Mesodermal cell (in vitro differentiated cells): ENCODE measurements around the gene STIM1.
"Not testable (repeated sequence)": the region's sequence is repeated elsewhere in the genome, so short reads cannot be mapped to it uniquely, and the experiment has no call there.

ENCODE experiments used
- H3K27ac ChIP-seq: 2 replicates; pipeline ENCODE4 v1.7.0; 2013; ENCODE audit warnings: mild to moderate bottlenecking, low read depth, low read length, moderate library complexity; ENCODE audit not compliant: severe bottlenecking
- H3K36me3 ChIP-seq: 2 replicates; pipeline ENCODE4 v1.7.1; 2013; ENCODE audit warnings: mild to moderate bottlenecking, low read length, moderate library complexity; ENCODE audit not compliant: control insufficient read depth, insufficient read depth
- H3K4me1 ChIP-seq: one replicate; pipeline ENCODE4 v1.7.1; 2013; ENCODE audit warnings: mild to moderate bottlenecking, low read length; ENCODE audit not compliant: insufficient read depth, control insufficient read depth, poor library complexity, severe bottlenecking
- H3K4me3 ChIP-seq: 2 replicates; pipeline ENCODE4 v1.7.0; 2013; ENCODE audit warnings: low read length, control low read depth, mild to moderate bottlenecking; ENCODE audit not compliant: insufficient read depth, poor library complexity, severe bottlenecking; ENCODE audit errors: extremely low read depth
- H3K9me3 ChIP-seq: 2 replicates; pipeline ENCODE4 v1.7.1; 2013; ENCODE audit warnings: mild to moderate bottlenecking, low read length, moderate library complexity; ENCODE audit not compliant: control insufficient read depth
- WGBS, 2 experiments: methylation state at CpG; one replicate each; pipeline ENCODE4 v1.1.5; 2013; ENCODE audit warnings: missing lambda C conversion rate in 2 of 2; ENCODE audit not compliant: insufficient coverage in 2 of 2; 5-methylcytosine and 5-hydroxymethylcytosine counted together

The STIM1 gene

GRCh38 chr11:3996651-3997050, 141.2 kb downstream of the STIM1 start:
- WGBS, 2 experiments, result 100% methylated on average over 1 of the region's 1 CpG
- Histone ChIP-seq H3K4me1 (peaks cover 7% of the 10 kb centered on the region), H3K36me3 (no peaks in the 10 kb centered on the region), H3K27ac (peak overlapping the region; percentile 90), H3K4me3 (no peak overlapping the region), H3K9me3 (peaks cover 26% of the 10 kb centered on the region)

- not testable (repeated sequence) for H3K4me1 ChIP-seq, H3K9me3 ChIP-seq, H3K27ac ChIP-seq, H3K36me3 ChIP-seq, H3K4me3 ChIP-seq
- no CpG with 5 or more reads among the region's 1 CpG for WGBS, 2 experiments
Measured at GRCh38 chr11:4004753-4005152, 149.3 kb downstream of the STIM1 start.

- H3K9me3 ChIP-seq, result no peaks in the 10 kb centered on the region
- no peak overlapping the region for H3K4me3 ChIP-seq
- no peak overlapping the region for H3K27ac ChIP-seq
- no peaks in the 10 kb centered on the region for H3K36me3 ChIP-seq
- H3K4me1 ChIP-seq, result no peaks in the 10 kb centered on the region
- WGBS, 2 experiments, result 100% methylated on average over 1 of the region's 3 CpGs
Measured at GRCh38 chr11:4006946-4007680, 151.6 kb downstream of the STIM1 start.

GRCh38 chr11:4008116-4008515, 152.7 kb downstream of the STIM1 start:
- Histone ChIP-seq H3K4me1 (no peaks in the 10 kb centered on the region), H3K36me3 (no peaks in the 10 kb centered on the region), H3K9me3 (no peaks in the 10 kb centered on the region), H3K4me3 (no peak overlapping the region), H3K27ac (no peak overlapping the region)

- not testable (repeated sequence) for H3K27ac ChIP-seq, H3K4me1 ChIP-seq, H3K4me3 ChIP-seq, H3K36me3 ChIP-seq, H3K9me3 ChIP-seq
- WGBS, 2 experiments, result 74 to 77% methylated on average over 9 of the region's 9 CpGs
Measured at GRCh38 chr11:4016602-4017001, 161.1 kb downstream of the STIM1 start.

GRCh38 chr11:4017129-4017528, 161.7 kb downstream of the STIM1 start:
- Histone ChIP-seq H3K4me1 (peaks cover 3% of the 10 kb centered on the region), H3K9me3 (no peaks in the 10 kb centered on the region), H3K4me3 (no peak overlapping the region), H3K27ac (no peak overlapping the region), H3K36me3 (no peaks in the 10 kb centered on the region)
- 88 to 100% methylated on average over 1 to 2 of the region's 3 CpGs for WGBS, 2 experiments

GRCh38 chr11:4018641-4019040, 163.2 kb downstream of the STIM1 start:
- no peaks in the 10 kb centered on the region for H3K36me3 ChIP-seq
- no peak overlapping the region for H3K4me3 ChIP-seq
- 73 to 82% methylated on average over 2 of the region's 2 CpGs for WGBS, 2 experiments
- H3K4me1 ChIP-seq, result peaks cover 3% of the 10 kb centered on the region
- no peak overlapping the region for H3K27ac ChIP-seq
- no peaks in the 10 kb centered on the region for H3K9me3 ChIP-seq

- Histone ChIP-seq H3K27ac (no peak overlapping the region), H3K9me3 (no peaks in the 10 kb centered on the region), H3K4me1 (peaks cover 3% of the 10 kb centered on the region), H3K4me3 (no peak overlapping the region), H3K36me3 (no peaks in the 10 kb centered on the region)
- WGBS, 2 experiments, result 100% methylated on average over 1 of the region's 3 CpGs; no CpG with 5 or more reads in 1 of the 2 experiments
Measured at GRCh38 chr11:4019891-4020290, 164.4 kb downstream of the STIM1 start.

- no peaks in the 10 kb centered on the region for H3K4me1 ChIP-seq
- H3K9me3 ChIP-seq, result peaks cover 7% of the 10 kb centered on the region
- WGBS, 2 experiments, result 93% methylated on average over 3 to 5 of the region's 5 CpGs
- no peak overlapping the region for H3K27ac ChIP-seq
- no peak overlapping the region for H3K4me3 ChIP-seq
- peaks cover 7% of the 10 kb centered on the region for H3K36me3 ChIP-seq
Measured at GRCh38 chr11:4022669-4023068, 167.2 kb downstream of the STIM1 start.

GRCh38 chr11:4025248-4025966, 169.9 kb downstream of the STIM1 start:
- H3K4me1 ChIP-seq, result no peaks in the 10 kb centered on the region
- WGBS, 2 experiments, result 100% methylated on average over 1 to 2 of the region's 3 CpGs
- no peak overlapping the region for H3K27ac ChIP-seq
- H3K36me3 ChIP-seq, result peaks cover 7% of the 10 kb centered on the region
- peaks cover 7% of the 10 kb centered on the region for H3K9me3 ChIP-seq
- H3K4me3 ChIP-seq, result no peak overlapping the region

- H3K36me3 ChIP-seq, result peaks cover 7% of the 10 kb centered on the region
- H3K4me1 ChIP-seq, result no peaks in the 10 kb centered on the region
- H3K4me3 ChIP-seq, result no peak overlapping the region
- H3K27ac ChIP-seq, result no peak overlapping the region
- peaks cover 7% of the 10 kb centered on the region for H3K9me3 ChIP-seq
- 89 to 93% methylated on average over 1 to 2 of the region's 2 CpGs for WGBS, 2 experiments
Measured at GRCh38 chr11:4025967-4026324, 170.5 kb downstream of the STIM1 start.
